Measurements from ENCODE around the gene ARHGAP4.
A peak's percentile ranks its signal among the peaks of the same experiment; 100 is the strongest.

Gene ARHGAP4

DNA sequence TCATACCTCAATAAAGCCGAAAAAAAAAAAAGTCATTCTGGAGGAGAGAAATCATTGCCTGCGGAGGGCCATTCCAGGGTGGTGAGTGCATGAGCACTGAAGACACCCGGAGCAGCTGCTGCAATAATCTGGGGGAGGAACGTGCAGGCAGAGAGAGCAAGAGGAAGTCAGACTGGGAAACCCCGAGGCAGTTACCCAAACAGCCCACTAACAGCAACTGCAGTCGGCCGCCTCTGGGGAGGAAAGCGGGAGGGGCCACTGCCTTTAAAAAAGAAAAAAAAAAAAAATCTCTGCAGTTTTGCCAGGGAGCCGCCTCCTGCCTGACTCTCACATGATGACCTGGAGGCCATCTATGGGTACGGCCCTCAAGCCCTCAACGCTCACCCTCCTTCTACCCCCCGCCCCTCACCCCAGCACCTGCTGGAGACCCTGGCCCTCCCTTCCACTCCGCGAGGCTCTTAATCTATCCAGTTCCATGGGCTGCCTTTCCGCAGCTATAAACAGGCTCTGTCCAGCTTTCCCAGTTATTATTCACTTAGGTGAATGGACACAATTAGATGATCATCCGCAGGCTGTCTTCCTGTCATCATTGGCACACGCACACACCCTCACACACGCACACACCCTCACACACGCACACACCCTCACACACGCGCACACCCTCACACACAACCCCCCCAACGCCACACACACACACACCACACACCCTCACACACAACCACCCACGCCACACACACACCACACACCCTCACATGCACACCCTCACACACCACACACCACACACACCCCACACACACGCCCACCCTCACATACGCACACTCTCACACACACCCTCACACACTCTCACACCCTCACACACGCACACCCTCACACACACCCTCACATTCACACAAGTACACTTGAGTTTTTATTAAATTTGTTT lies 25.0 kb downstream of the ARHGAP4 start:
- no peak for DNase-seq (ENCODE audit: low spot score)

DNA sequence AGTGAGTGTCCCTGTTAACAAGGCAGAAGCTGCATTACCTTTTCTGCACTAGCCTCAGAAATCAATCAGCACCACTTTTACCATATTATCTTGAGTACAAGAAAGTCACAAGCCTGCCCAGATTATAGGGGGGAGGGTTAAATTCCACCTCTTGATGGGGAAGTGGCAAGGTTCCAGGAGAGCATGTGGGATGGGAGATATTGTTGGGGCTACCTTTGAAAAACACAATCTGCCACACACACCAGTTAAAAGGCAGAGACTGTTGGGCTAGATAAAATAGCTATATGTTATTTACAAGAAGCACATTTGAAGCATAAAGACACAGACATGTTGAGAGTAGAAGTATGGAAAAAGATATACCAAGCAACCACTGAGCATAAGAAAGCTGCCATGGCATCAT lies 28.2 kb downstream of the ARHGAP4 start:
- Histone ChIP-seq H3K18ac (ENCODE audit: low read length) (no peak overlapping the region), H2AK5ac (ENCODE audit: low read depth, low read length) (no peak overlapping the region), H3K4ac (ENCODE audit: low read length) (no peak overlapping the region), H2BK120ac (ENCODE audit: low read depth, low read length) (no peak overlapping the region), H4K8ac (ENCODE audit: low read depth, low read length) (no peak overlapping the region), H3K4me2 (ENCODE audit: insufficient read depth, low read length, poor library complexity, severe bottlenecking) (no peak overlapping the region), H3K79me1 (ENCODE audit: low read depth, low read length) (no peaks in the 10 kb centered on the region), H3K23ac (ENCODE audit: low read depth, low read length, poor library complexity) (no peak overlapping the region), H2BK5ac (ENCODE audit: low read length) (no peak overlapping the region), H2BK12ac (ENCODE audit: low read length) (no peak overlapping the region), H3K4me3 (ENCODE audit: low read length in 2 of 2) (no peak overlapping the region), H2BK15ac (ENCODE audit: low read length) (no peak overlapping the region), H3K36me3 (replicated peaks in 1 of 2; ENCODE audit: control insufficient read depth in 2 of 2, insufficient read depth in 2 of 2, low read length in 2 of 2) (no peaks in the 10 kb centered on the region), H3K27ac (replicated peaks; ENCODE audit: low read length) (no peak overlapping the region), H3K9me3 (replicated peaks in 1 of 2; ENCODE audit: control insufficient read depth in 2 of 2, insufficient read depth in 1 of 2, low read depth in 1 of 2, low read length in 2 of 2) (no peaks in the 10 kb centered on the region), H3K9ac (ENCODE audit: low read depth, low read length, poor library complexity) (no peak overlapping the region), H3K14ac (ENCODE audit: low read length) (no peak overlapping the region), H3K4me1 (ENCODE audit: control insufficient read depth in 2 of 2, insufficient read depth in 1 of 2, low read depth in 1 of 2, low read length in 2 of 2) (peaks cover 3 to 10% of the 10 kb centered on the region in 2 donors), H2AFZ (ENCODE audit: low read length) (no peak overlapping the region), H3K27me3 (ENCODE audit: control insufficient read depth in 3 of 3, insufficient read depth in 3 of 3, low read depth in 1 of 3, low read length in 3 of 3) (peaks cover 0 to 40% (median 0%) of the 10 kb centered on the region in 3 experiments), H4K91ac (ENCODE audit: low read depth, low read length, poor library complexity) (no peak overlapping the region)
- no peak for DNase-seq (ENCODE audit: low spot score)

More for the DNA sequence above, 25.0 kb downstream of the ARHGAP4 start:
- WGBS, 2 donors (ENCODE audit: extremely low coverage in 2 of 2, insufficient read length in 2 of 2, insufficient replicate concordance in 1 of 2): 100% methylated on average over 2 of the region's 26 CpGs; no CpG with 5 or more reads in 1 of the 2 donors
- Histone ChIP-seq H3K27me3 (ENCODE audit: control insufficient read depth in 3 of 3, insufficient read depth in 3 of 3, low read depth in 1 of 3, low read length in 3 of 3) (peaks cover 0 to 44% (median 0%) of the 10 kb centered on the region in 3 experiments), H3K9ac (ENCODE audit: low read depth, low read length, poor library complexity) (no peak overlapping the region), H4K91ac (ENCODE audit: low read depth, low read length, poor library complexity) (no peak overlapping the region), H3K4me1 (ENCODE audit: control insufficient read depth in 2 of 2, insufficient read depth in 1 of 2, low read depth in 1 of 2, low read length in 2 of 2) (peaks cover 3 to 10% of the 10 kb centered on the region in 2 donors), H3K27ac (replicated peaks; ENCODE audit: low read length) (no peak overlapping the region), H3K4me3 (ENCODE audit: low read length in 2 of 2) (peak overlapping the region in 1 of 2 donors; percentile 34), H2BK120ac (ENCODE audit: low read depth, low read length) (no peak overlapping the region), H3K14ac (ENCODE audit: low read length) (no peak overlapping the region), H3K4me2 (ENCODE audit: insufficient read depth, low read length, poor library complexity, severe bottlenecking) (peak overlapping the region; percentile 2), H3K23ac (ENCODE audit: low read depth, low read length, poor library complexity) (no peak overlapping the region), H3K18ac (ENCODE audit: low read length) (no peak overlapping the region), H2BK5ac (ENCODE audit: low read length) (no peak overlapping the region), H3K9me3 (replicated peaks in 1 of 2; ENCODE audit: control insufficient read depth in 2 of 2, insufficient read depth in 1 of 2, low read depth in 1 of 2, low read length in 2 of 2) (no peaks in the 10 kb centered on the region), H2AK5ac (ENCODE audit: low read depth, low read length) (no peak overlapping the region), H3K4ac (ENCODE audit: low read length) (no peak overlapping the region), H3K36me3 (replicated peaks in 1 of 2; ENCODE audit: control insufficient read depth in 2 of 2, insufficient read depth in 2 of 2, low read length in 2 of 2) (no peaks in the 10 kb centered on the region), H2BK15ac (ENCODE audit: low read length) (no peak overlapping the region), H2BK12ac (ENCODE audit: low read length) (no peak overlapping the region), H4K8ac (ENCODE audit: low read depth, low read length) (peak overlapping the region; percentile 65), H3K79me1 (ENCODE audit: low read depth, low read length) (no peaks in the 10 kb centered on the region), H2AFZ (ENCODE audit: low read length) (peak overlapping the region; percentile 70)

DNA sequence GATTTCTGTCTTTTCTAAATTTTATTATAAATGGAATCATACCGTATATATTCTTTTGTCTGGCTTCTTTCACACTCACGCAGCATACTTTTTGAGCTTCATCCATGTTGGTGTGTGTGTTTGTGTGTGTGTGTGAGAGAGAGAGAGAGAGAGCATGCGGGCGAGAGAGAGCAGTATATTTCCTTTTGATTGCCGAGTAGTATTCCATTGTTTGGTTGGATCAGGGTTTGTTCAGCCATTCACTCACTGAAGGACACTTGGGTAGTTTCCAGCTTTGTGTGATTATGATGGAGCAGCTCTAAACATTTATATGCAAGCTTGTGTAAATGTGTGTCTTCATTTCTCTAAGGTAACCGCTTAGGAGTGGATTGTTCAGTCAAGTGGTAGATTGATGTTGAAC lies 36.9 kb downstream of the ARHGAP4 start:
- H3K14ac ChIP-seq (ENCODE audit: low read length): no peak overlapping the region
- H3K4ac ChIP-seq (ENCODE audit: low read length): no peak overlapping the region
- no peak overlapping the region for H3K27ac ChIP-seq (replicated peaks; ENCODE audit: low read length)
- no peaks in the 10 kb centered on the region for H3K79me1 ChIP-seq (ENCODE audit: low read depth, low read length)
- H3K9ac ChIP-seq (ENCODE audit: low read depth, low read length, poor library complexity): no peak overlapping the region
- H4K91ac ChIP-seq (ENCODE audit: low read depth, low read length, poor library complexity): no peak overlapping the region
- peaks cover 0 to 38% (median 23%) of the 10 kb centered on the region in 3 experiments for H3K27me3 ChIP-seq (ENCODE audit: control insufficient read depth in 3 of 3, insufficient read depth in 3 of 3, low read depth in 1 of 3, low read length in 3 of 3)
- H3K18ac ChIP-seq (ENCODE audit: low read length): no peak overlapping the region
- H4K8ac ChIP-seq (ENCODE audit: low read depth, low read length): no peak overlapping the region
- H3K36me3 ChIP-seq (replicated peaks in 1 of 2; ENCODE audit: control insufficient read depth in 2 of 2, insufficient read depth in 2 of 2, low read length in 2 of 2): no peaks in the 10 kb centered on the region
- no peaks in the 10 kb centered on the region for H3K9me3 ChIP-seq (replicated peaks in 1 of 2; ENCODE audit: control insufficient read depth in 2 of 2, insufficient read depth in 1 of 2, low read depth in 1 of 2, low read length in 2 of 2)
- H2BK15ac ChIP-seq (ENCODE audit: low read length): no peak overlapping the region
- no peak overlapping the region for H2BK12ac ChIP-seq (ENCODE audit: low read length)
- no peak overlapping the region for H3K4me2 ChIP-seq (ENCODE audit: insufficient read depth, low read length, poor library complexity, severe bottlenecking)
- H2AFZ ChIP-seq (ENCODE audit: low read length): no peak overlapping the region
- H3K4me1 ChIP-seq (ENCODE audit: control insufficient read depth in 2 of 2, insufficient read depth in 1 of 2, low read depth in 1 of 2, low read length in 2 of 2): peaks cover 2 to 15% of the 10 kb centered on the region in 2 donors
- H3K23ac ChIP-seq (ENCODE audit: low read depth, low read length, poor library complexity): no peak overlapping the region
- H2BK120ac ChIP-seq (ENCODE audit: low read depth, low read length): no peak overlapping the region
- H2BK5ac ChIP-seq (ENCODE audit: low read length): no peak overlapping the region
- no peak overlapping the region for H2AK5ac ChIP-seq (ENCODE audit: low read depth, low read length)
- H3K4me3 ChIP-seq (ENCODE audit: low read length in 2 of 2): no peak overlapping the region
- no CpG with 5 or more reads among the region's 6 CpGs for WGBS, 2 donors (ENCODE audit: extremely low coverage in 2 of 2, insufficient read length in 2 of 2, insufficient replicate concordance in 1 of 2)
- no peak for DNase-seq (ENCODE audit: low spot score)

- Histone ChIP-seq H3K36me3 (replicated peaks in 1 of 2; ENCODE audit: control insufficient read depth in 2 of 2, insufficient read depth in 2 of 2, low read length in 2 of 2) (no peaks in the 10 kb centered on the region), H3K79me1 (ENCODE audit: low read depth, low read length) (no peaks in the 10 kb centered on the region), H3K18ac (ENCODE audit: low read length) (no peak overlapping the region), H3K27ac (replicated peaks; ENCODE audit: low read length) (no peak overlapping the region), H2BK15ac (ENCODE audit: low read length) (no peak overlapping the region), H4K8ac (ENCODE audit: low read depth, low read length) (no peak overlapping the region), H3K4me1 (ENCODE audit: control insufficient read depth in 2 of 2, insufficient read depth in 1 of 2, low read depth in 1 of 2, low read length in 2 of 2) (peaks cover 2 to 23% of the 10 kb centered on the region in 2 donors), H3K4ac (ENCODE audit: low read length) (no peak overlapping the region), H3K4me3 (ENCODE audit: low read length in 2 of 2) (no peak overlapping the region), H2AFZ (ENCODE audit: low read length) (no peak overlapping the region), H3K23ac (ENCODE audit: low read depth, low read length, poor library complexity) (no peak overlapping the region), H3K9me3 (replicated peaks in 1 of 2; ENCODE audit: control insufficient read depth in 2 of 2, insufficient read depth in 1 of 2, low read depth in 1 of 2, low read length in 2 of 2) (no peaks in the 10 kb centered on the region), H4K91ac (ENCODE audit: low read depth, low read length, poor library complexity) (no peak overlapping the region), H2BK12ac (ENCODE audit: low read length) (no peak overlapping the region), H2BK120ac (ENCODE audit: low read depth, low read length) (no peak overlapping the region), H2AK5ac (ENCODE audit: low read depth, low read length) (no peak overlapping the region), H3K14ac (ENCODE audit: low read length) (no peak overlapping the region), H3K4me2 (ENCODE audit: insufficient read depth, low read length, poor library complexity, severe bottlenecking) (no peak overlapping the region), H3K27me3 (ENCODE audit: control insufficient read depth in 3 of 3, insufficient read depth in 3 of 3, low read depth in 1 of 3, low read length in 3 of 3) (peaks cover 0 to 38% (median 25%) of the 10 kb centered on the region in 3 experiments), H2BK5ac (ENCODE audit: low read length) (no peak overlapping the region), H3K9ac (ENCODE audit: low read depth, low read length, poor library complexity) (no peak overlapping the region)
- DNase-seq (ENCODE audit: low spot score): no peak
- WGBS, 2 donors (ENCODE audit: extremely low coverage in 2 of 2, insufficient read length in 2 of 2, insufficient replicate concordance in 1 of 2): no CpG with 5 or more reads among the region's 6 CpGs
Measured at GRCh38 chrX:153888344-153888743, 37.7 kb downstream of the ARHGAP4 start.
